HepG2 (cell line): Measurements from ENCODE around the gene RPL19. TPM values are rescaled to one million over a fixed set of nuclear protein-coding genes. Genes with fewer than 3 reads are reported as not detected.

Experiments used
- ARNTL ChIP-seq: sonication (generic); formaldehyde crosslinking; IDR thresholded peaks from 2 replicates; pipeline ENCODE4 v1.4.0; 2020; ENCODE audit warnings: mild to moderate bottlenecking, missing genetic modification reagents
- CENPX ChIP-seq: sonication (generic); formaldehyde crosslinking; IDR thresholded peaks from 2 replicates; pipeline ENCODE4 v1.9.0; 2021; ENCODE audit warnings: mild to moderate bottlenecking, missing genetic modification reagents, moderate library complexity
- FOXK1 ChIP-seq: sonication (generic); formaldehyde crosslinking; IDR thresholded peaks from 2 replicates; pipeline ENCODE4 v1.4.0; 2020; ENCODE audit warnings: low read depth, missing genetic modification reagents, borderline replicate concordance
- FOXK2 ChIP-seq: fragments of 450-650 bp; IDR thresholded peaks from 2 replicates; pipeline ENCODE4 v1.6.1; 2016
- MEIS2 ChIP-seq: sonication (generic); formaldehyde crosslinking; IDR thresholded peaks from 2 replicates; pipeline ENCODE4 v1.9.0; 2021; ENCODE audit warnings: mild to moderate bottlenecking, missing genetic modification reagents
- MIER2 ChIP-seq: IDR thresholded peaks from 2 replicates; pipeline ENCODE4 v1.6.1; 2016; ENCODE audit warnings: missing biosample characterization, missing genetic modification reagents
- NCOR1 ChIP-seq: fragments of 200-600 bp; sonication (generic); IDR thresholded peaks from 2 replicates; pipeline ENCODE4 v1.7.0; 2017; ENCODE audit warnings: antibody characterized with exemption, low read length, borderline replicate concordance
- NFE2L2 ChIP-seq: fragments of 150-350 bp; IDR thresholded peaks from 2 replicates; pipeline ENCODE4 v1.6.1; 2014; ENCODE audit warnings: low read length
- PAWR ChIP-seq: sonication (generic); formaldehyde crosslinking; IDR thresholded peaks from 2 replicates; pipeline ENCODE4 v1.4.0; 2020; ENCODE audit warnings: missing genetic modification reagents, mild to moderate bottlenecking, borderline replicate concordance
- STAG1 ChIP-seq: sonication (generic); formaldehyde crosslinking; IDR thresholded peaks from 2 replicates; pipeline ENCODE4 v1.4.0; 2020; ENCODE audit warnings: missing genetic modification reagents
- TBX2 ChIP-seq: sonication (generic); formaldehyde crosslinking; IDR thresholded peaks from 2 replicates; pipeline ENCODE4 v1.5.0; 2020; ENCODE audit warnings: missing genetic modification reagents, mild to moderate bottlenecking, borderline replicate concordance
- THRA ChIP-seq: sonication (generic); formaldehyde crosslinking; IDR thresholded peaks from 2 replicates; pipeline ENCODE4 v1.4.0; 2020; ENCODE audit warnings: missing genetic modification reagents, borderline replicate concordance
- TMF1 ChIP-seq: sonication (generic); formaldehyde crosslinking; IDR thresholded peaks from 2 replicates; pipeline ENCODE4 v1.8.1; 2022; ENCODE audit warnings: low read depth, missing genetic modification reagents
- ZNF331 ChIP-seq: sonication (generic); formaldehyde crosslinking; IDR thresholded peaks from 2 replicates; pipeline ENCODE4 v1.4.0; 2020; ENCODE audit warnings: missing genetic modification reagents
- ZNF564 ChIP-seq: sonication (generic); formaldehyde crosslinking; IDR thresholded peaks from 2 replicates; pipeline ENCODE4 v1.8.1; 2023; ENCODE audit warnings: mild to moderate bottlenecking, missing genetic modification reagents
- ZNF616 ChIP-seq: sonication (generic); formaldehyde crosslinking; IDR thresholded peaks from 2 replicates; pipeline ENCODE4 v1.5.0; 2020; ENCODE audit warnings: low read depth, mild to moderate bottlenecking, missing genetic modification reagents
- ZNF747 ChIP-seq: sonication (generic); formaldehyde crosslinking; IDR thresholded peaks from 2 replicates; pipeline ENCODE4 v1.8.1; 2023; ENCODE audit warnings: missing genetic modification reagents, mild to moderate bottlenecking, borderline replicate concordance
- polyA plus RNA-seq, 8 experiments: library from polyadenylated mRNA; depleted of rRNA in 3 of 8; stranded (reverse) in 7 of 8; unstranded in 1 of 8; fragments of >200 nt; fragmentation: Illumina TruSeq in 4 of 8; extraction: Trizol in 4 of 8; gene quantifications; 2 replicates each; pipeline versions ENCODE4 v1.2.1 to v1.2.3, GENCODE V29; 2011 to 2016; ENCODE audit warnings: low read depth in 4 of 8, missing spikeins in 1 of 8, mixed read lengths in 1 of 8; ENCODE audit not compliant: insufficient read depth in 1 of 8
- total RNA-seq, 5 experiments: library from RNA; depleted of rRNA; stranded (reverse); fragments of >200 nt; fragmentation: Illumina TruSeq; extraction: Trizol; gene quantifications; 2 replicates each; pipeline ENCODE4 v1.2.3, GENCODE V29; 2016; ENCODE audit warnings: low read depth in 1 of 5
- TF ChIP-seq, protein P1 (sequence below): sonication (generic); formaldehyde crosslinking; IDR thresholded peaks from 2 replicates; pipeline ENCODE4 v1.8.0; 2022; ENCODE audit warnings: mild to moderate bottlenecking, missing genetic modification reagents; ENCODE audit not compliant: insufficient replicate concordance
- TF ChIP-seq, protein P2 (sequence below): sonication (generic); formaldehyde crosslinking; IDR thresholded peaks from 2 replicates; pipeline ENCODE4 v1.8.0; 2022; ENCODE audit warnings: mild to moderate bottlenecking, missing genetic modification reagents, moderate library complexity

RPL19 gene
- total and polyA plus RNA-seq, 2 of the 13 experiments (the other 11 are each of a cell fraction or from before 2014, with no cell fraction given) = 2,522 to 2,768 TPM

DNA sequence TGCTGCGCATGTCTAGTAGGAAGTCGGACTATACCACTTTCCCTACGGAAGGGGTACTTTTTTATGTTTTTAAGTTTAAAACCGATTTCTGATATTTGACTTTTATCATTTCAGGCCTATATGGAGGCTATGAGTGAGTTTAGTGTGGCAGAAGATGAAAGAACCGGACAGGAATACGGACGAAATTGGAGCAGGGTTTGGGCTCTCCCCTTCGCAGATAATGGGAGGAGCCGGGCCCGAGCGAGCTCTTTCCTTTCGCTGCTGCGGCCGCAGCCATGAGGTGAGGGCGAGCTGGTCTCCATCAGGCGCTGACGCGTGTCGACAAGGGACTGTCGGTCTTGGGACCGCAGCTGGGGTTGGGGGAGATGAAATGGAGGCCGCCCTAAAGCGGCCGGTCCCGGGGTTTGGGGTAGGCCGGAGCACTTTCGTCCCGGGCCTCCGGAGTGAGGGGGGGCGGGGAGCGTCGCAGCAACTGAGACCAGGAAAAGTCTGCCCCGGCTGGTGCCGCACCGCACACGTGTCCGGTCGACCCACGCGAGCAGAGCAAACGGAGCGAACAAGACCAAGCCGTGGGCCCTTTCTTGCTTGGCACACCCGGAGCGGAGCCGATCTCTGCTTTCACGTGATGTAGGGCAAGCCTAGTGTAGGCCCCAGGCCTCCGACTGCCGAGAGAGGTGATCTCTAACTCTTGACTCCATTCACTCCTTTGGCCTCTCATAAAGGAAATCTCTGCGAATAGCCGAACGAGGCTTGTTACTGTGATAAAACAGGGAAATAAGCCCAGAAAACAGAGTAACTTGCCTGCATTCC is at the start of gene RPL19 (continued):
- TF ChIP-seq, protein P1, sequence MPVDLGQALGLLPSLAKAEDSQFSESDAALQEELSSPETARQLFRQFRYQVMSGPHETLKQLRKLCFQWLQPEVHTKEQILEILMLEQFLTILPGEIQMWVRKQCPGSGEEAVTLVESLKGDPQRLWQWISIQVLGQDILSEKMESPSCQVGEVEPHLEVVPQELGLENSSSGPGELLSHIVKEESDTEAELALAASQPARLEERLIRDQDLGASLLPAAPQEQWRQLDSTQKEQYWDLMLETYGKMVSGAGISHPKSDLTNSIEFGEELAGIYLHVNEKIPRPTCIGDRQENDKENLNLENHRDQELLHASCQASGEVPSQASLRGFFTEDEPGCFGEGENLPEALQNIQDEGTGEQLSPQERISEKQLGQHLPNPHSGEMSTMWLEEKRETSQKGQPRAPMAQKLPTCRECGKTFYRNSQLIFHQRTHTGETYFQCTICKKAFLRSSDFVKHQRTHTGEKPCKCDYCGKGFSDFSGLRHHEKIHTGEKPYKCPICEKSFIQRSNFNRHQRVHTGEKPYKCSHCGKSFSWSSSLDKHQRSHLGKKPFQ = no peak
- TF ChIP-seq MEIS2 (no peak; the same call in 1 of the 2 replicates), ARNTL (CRISPR knock-in tag) (peak; percentile 33; the same call in 1 of the 2 replicates), TMF1 (0 out of 2 replicates have a peak, but pooled peaks have one; percentile 24), CENPX (CRISPR knock-in tag) (no peak), FOXK1 (CRISPR knock-in tag) (peak; percentile 57; the same call in 1 of the 2 replicates), NCOR1 (peak; percentile 39; the same call in 1 of the 2 replicates), MIER2 (no peak), ZNF747 (CRISPR knock-in tag) (peak; percentile 92), THRA (CRISPR knock-in tag) (peak; percentile 39), NFE2L2 (no peak), TBX2 (peak; percentile 81), PAWR (CRISPR knock-in tag) (no peak), ZNF616 (CRISPR knock-in tag) (peak; percentile 72; the same call in 1 of the 2 replicates), FOXK2 (peak; percentile 100), ZNF564 (CRISPR knock-in tag) (peak; percentile 93; the same call in 1 of the 2 replicates), STAG1 (CRISPR knock-in tag) (no peak), ZNF331 (CRISPR knock-in tag) (peak; percentile 49; the same call in 1 of the 2 replicates)
- TF ChIP-seq, protein P2, sequence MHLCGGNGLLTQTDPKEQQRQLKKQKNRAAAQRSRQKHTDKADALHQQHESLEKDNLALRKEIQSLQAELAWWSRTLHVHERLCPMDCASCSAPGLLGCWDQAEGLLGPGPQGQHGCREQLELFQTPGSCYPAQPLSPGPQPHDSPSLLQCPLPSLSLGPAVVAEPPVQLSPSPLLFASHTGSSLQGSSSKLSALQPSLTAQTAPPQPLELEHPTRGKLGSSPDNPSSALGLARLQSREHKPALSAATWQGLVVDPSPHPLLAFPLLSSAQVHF (CRISPR knock-in tag) = no peak
